Testis (tissue), 2 donors: ENCODE data around the gene HEBP2.

Source experiments
- CTCF ChIP-seq, 3 experiments: fragments of 450-650 bp in 2 of 3; fragments of 200-600 bp in 1 of 3; sonication (generic) in 1 of 3; IDR thresholded peaks; one replicate each; pipeline ENCODE4 v1.5.1; 2016 to 2019; ENCODE audit warnings: antibody characterized with exemption in 3 of 3, mild to moderate bottlenecking in 2 of 3, moderate library complexity in 1 of 3
- POLR2A ChIP-seq: fragments of 450-650 bp; IDR thresholded peaks from one replicate; pipeline ENCODE4 v1.6.1; 2017; ENCODE audit warnings: antibody characterized with exemption, mild to moderate bottlenecking, moderate library complexity

GRCh38 chr6:138424004-138424904, 20.2 kb downstream of the HEBP2 start:
- TF ChIP-seq CTCF (IDR thresholded peaks at IDR 0.05) (no peak), POLR2A (no peak)
